K562 (cell line): Measurements from ENCODE around the gene HTRA3. TPM values are rescaled to one million over a fixed set of nuclear protein-coding genes. Genes with fewer than 3 reads are reported as not detected.

Experiments
- ATF6 ChIP-seq: sonication (generic); formaldehyde crosslinking; IDR thresholded peaks from 2 replicates; pipeline ENCODE4 v1.4.0; 2020; ENCODE audit warnings: mild to moderate bottlenecking, missing genetic modification reagents
- BRD4 ChIP-seq: fragments of 200-600 bp; sonication (generic); IDR thresholded peaks from 2 replicates; pipeline ENCODE4 v1.6.1; 2017; ENCODE audit warnings: inconsistent platforms
- DMBX1 ChIP-seq: fragments of 250-450 bp; sonication (Bioruptor Pico); IDR thresholded peaks from 2 replicates; pipeline ENCODE4 v1.8.0; 2022; ENCODE audit warnings: inconsistent platforms, mild to moderate bottlenecking, moderate library complexity, borderline replicate concordance
- ELK3 ChIP-seq: fragments of 450-650 bp; formaldehyde crosslinking; IDR thresholded peaks from 2 replicates; pipeline ENCODE4 v1.4.0; 2020; ENCODE audit warnings: mild to moderate bottlenecking
- EP400 ChIP-seq: fragments of 450-650 bp; IDR thresholded peaks from 2 replicates; pipeline ENCODE4 v1.6.1; 2017; ENCODE audit warnings: antibody characterized with exemption, mild to moderate bottlenecking, moderate library complexity
- ETV5 ChIP-seq: sonication (generic); formaldehyde crosslinking; IDR thresholded peaks from 2 replicates; pipeline ENCODE4 v1.4.0; 2020; ENCODE audit warnings: low read depth, mild to moderate bottlenecking, missing genetic modification reagents
- FIP1L1 ChIP-seq: fragments of 200-400 bp; formaldehyde crosslinking; IDR thresholded peaks from 2 replicates; pipeline ENCODE4 v1.6.1; 2018; ENCODE audit warnings: mild to moderate bottlenecking, low read depth, low read length; ENCODE audit not compliant: poor library complexity, severe bottlenecking
- FOXJ2 ChIP-seq: fragments of 200-800 bp; sonication (Bioruptor generic); IDR thresholded peaks from 2 replicates; pipeline ENCODE4 v1.6.1; 2016; ENCODE audit warnings: missing genetic modification characterization, missing compliant biosample characterization
- FOXM1 ChIP-seq, 2 experiments: fragments of 450-650 bp in 1 of 2; sonication (generic) in 1 of 2; formaldehyde crosslinking in 1 of 2; IDR thresholded peaks; 2 replicates each; pipeline versions ENCODE4 v1.6.1 to v1.9.0; 2017 to 2022; ENCODE audit warnings: low read depth in 2 of 2, mild to moderate bottlenecking in 2 of 2, missing genetic modification reagents in 1 of 2, moderate library complexity in 1 of 2
- HES1 ChIP-seq: fragments of 450-650 bp; IDR thresholded peaks from 2 replicates; pipeline ENCODE4 v1.6.1; 2016; ENCODE audit warnings: low read depth, mild to moderate bottlenecking, moderate library complexity
- MAFG ChIP-seq: fragments of 450-650 bp; conservative IDR thresholded peaks from 2 replicates; pipeline ENCODE4 v1.6.1; 2016; ENCODE audit warnings: missing genetic modification characterization, missing compliant biosample characterization
- MTA2 ChIP-seq: fragments of 450-650 bp; IDR thresholded peaks from 2 replicates; pipeline ENCODE4 v1.6.1; 2016; ENCODE audit warnings: low read depth
- MYC ChIP-seq, 2 experiments: fragments of 250-450 bp in 1 of 2; sonication (Bioruptor Pico) in 1 of 2; IDR thresholded peaks; 2 replicates each; pipeline versions ENCODE4 v1.5.1 to v1.6.1; 2012 to 2021; ENCODE audit warnings: low read depth in 2 of 2, borderline replicate concordance in 1 of 2, improper control_type of control experiment in 1 of 2, low read length in 1 of 2, mild to moderate bottlenecking in 1 of 2, moderate library complexity in 1 of 2
- PHB2 ChIP-seq: fragments of 450-650 bp; IDR thresholded peaks from 2 replicates; pipeline ENCODE4 v1.6.1; 2017; ENCODE audit warnings: low read depth
- POLR2B ChIP-seq: fragments of 450-650 bp; IDR thresholded peaks from 2 replicates; pipeline ENCODE4 v1.6.1; 2018; ENCODE audit warnings: low read depth; ENCODE audit not compliant: partially characterized antibody
- RBBP5 ChIP-seq: fragments of 200-600 bp; sonication (generic); IDR thresholded peaks from 2 replicates; pipeline ENCODE4 v1.6.1; 2012; ENCODE audit warnings: borderline replicate concordance, mild to moderate bottlenecking, low read length, control low read depth, inconsistent platforms; ENCODE audit not compliant: insufficient read depth, poor library complexity, severe bottlenecking
- RCOR1 ChIP-seq, 2 experiments: IDR thresholded peaks; 2 replicates each; pipeline ENCODE4 v1.6.1; 2012; ENCODE audit warnings: low read depth in 2 of 2, low read length in 2 of 2, borderline replicate concordance in 1 of 2, improper control_type of control experiment in 1 of 2
- SP2 ChIP-seq: IDR thresholded peaks from 2 replicates; pipeline ENCODE4 v1.6.1; 2011; ENCODE audit warnings: mild to moderate bottlenecking, low read depth, low read length, moderate library complexity; ENCODE audit not compliant: poor library complexity, severe bottlenecking; ENCODE audit errors: extremely low read depth
- TAF7 ChIP-seq: fragments of 450-650 bp; IDR thresholded peaks from 2 replicates; pipeline ENCODE4 v1.6.1; 2016; ENCODE audit warnings: missing genetic modification characterization, missing compliant biosample characterization
- ZNF165 ChIP-seq: fragments of 250-450 bp; sonication (Bioruptor Pico); IDR thresholded peaks from 2 replicates; pipeline ENCODE4 v1.4.0; 2020; ENCODE audit warnings: borderline replicate concordance
- ZNF23 ChIP-seq: fragments of 250-450 bp; sonication (Bioruptor Pico); IDR thresholded peaks from 2 replicates; pipeline ENCODE4 v1.4.0; 2020; ENCODE audit warnings: mild to moderate bottlenecking
- ZNF696 ChIP-seq: fragments of 250-450 bp; sonication (Bioruptor Pico); conservative IDR thresholded peaks from 2 replicates; pipeline ENCODE4 v1.4.0; 2020; ENCODE audit warnings: mild to moderate bottlenecking, moderate library complexity
- ZNF79 ChIP-seq: fragments of 250-450 bp; sonication (Bioruptor Pico); IDR thresholded peaks from 2 replicates; pipeline ENCODE4 v1.4.0; 2020; ENCODE audit warnings: low read depth, mild to moderate bottlenecking, moderate library complexity
- ZNF830 ChIP-seq: fragments of 250-450 bp; sonication (Bioruptor Pico); IDR thresholded peaks from 2 replicates; pipeline ENCODE4 v1.5.0; 2021; ENCODE audit warnings: mild to moderate bottlenecking
- polyA plus RNA-seq, 8 experiments: library from polyadenylated mRNA; depleted of rRNA in 4 of 8; stranded (reverse) in 5 of 8; unstranded in 3 of 8; fragments of >200 nt; fragmentation: Nextera tagmentation in 2 of 8; fragmentation: Illumina TruSeq in 1 of 8; extraction: Ambion mirVana in 2 of 8; extraction: Trizol in 1 of 8; gene quantifications; 2 replicates each; pipeline versions ENCODE4 v1.2.1 to v1.2.3, GENCODE V29; 2011 to 2014; ENCODE audit warnings: inconsistent platforms in 1 of 8, missing spikeins in 1 of 8
- total RNA-seq, 7 experiments: library from RNA; depleted of rRNA in 6 of 7; stranded (reverse); fragments of >200 nt in 6 of 7; fragmentation: Illumina TruSeq in 2 of 7; extraction: Trizol in 2 of 7; gene quantifications; 2 replicates each; pipeline versions ENCODE4 v1.2.1 to v1.2.3, GENCODE V29; 2011 to 2021; ENCODE audit warnings: low replicate concordance in 1 of 7

The HTRA3 gene
- total and polyA plus RNA-seq, 9 of the 15 experiments (the other 6 are each of a cell fraction or from before 2014, with no cell fraction given), result 0.04 TPM; not detected in 8

- TF ChIP-seq ZNF830 (CRISPR knock-in tag) (no peak), RBBP5 (peak; percentile 24), FIP1L1 (no peak), MTA2 (peak; percentile 90), POLR2B (peak; percentile 26), ZNF696 (CRISPR knock-in tag) (no peak), FOXM1 (IDR thresholded peaks at IDR 0.05; ENCODE audit: low read depth) (peak; percentile 86), FOXM1 (CRISPR knock-in tag; IDR thresholded peaks at IDR 0.05; ENCODE audit: low read depth) (no peak), MAFG (tag) (peak; percentile 100), FOXJ2 (peak; percentile 89), TAF7 (tag) (peak; percentile 63), EP400 (peak; percentile 89), HES1 (peak; percentile 63; the same call in 1 of the 2 replicates), ZNF23 (CRISPR knock-in tag) (no peak), ZNF165 (CRISPR knock-in tag) (0 out of 2 replicates have a peak, but pooled peaks have one; percentile 8), ZNF79 (CRISPR knock-in tag) (no peak; the same call in 1 of the 2 replicates), ATF6 (CRISPR knock-in tag) (no peak), MYC (IDR thresholded peaks at IDR 0.05; ENCODE audit: low read depth, low read length) (peak; percentile 59), MYC (CRISPR knock-in tag; IDR thresholded peaks at IDR 0.05; ENCODE audit: borderline replicate concordance, low read depth) (no peak), BRD4 (peak; percentile 40; the same call in 1 of the 2 replicates), ELK3 (peak; percentile 47; the same call in 1 of the 2 replicates), RCOR1 (IDR thresholded peaks at IDR 0.05; ENCODE audit: borderline replicate concordance in 1 of 2, low read depth in 2 of 2, low read length in 2 of 2) (peak in 1 of 2 experiments; percentile 83; a peak in 2 of 4 replicates), ETV5 (no peak), DMBX1 (CRISPR knock-in tag) (peak; percentile 58; the same call in 1 of the 2 replicates), SP2 (no peak), PHB2 (peak; percentile 75; the same call in 1 of the 2 replicates)
Observed at GRCh38 chr4:8303485-8304281, 34.1 kb downstream of the HTRA3 start (continued).
